Stimulated activated CD4-positive, alpha-beta T cell treated with anti-CD3 and anti-CD28 coated beads, Interleukin-12 subunit alpha, Interleukin-12 subunit beta, amount 100 ng/mL, for 24 hours (primary cell): ENCODE results near the gene MIDN.
A peak's percentile ranks its signal among the peaks of the same experiment; 100 is the strongest.

Experiments used
- DNase-seq, 2 experiments: peaks; one replicate each; pipeline ENCODE4 v3.0.0-alpha.2; 2020; ENCODE audit warnings: low read depth in 2 of 2

The MIDN gene

DNA sequence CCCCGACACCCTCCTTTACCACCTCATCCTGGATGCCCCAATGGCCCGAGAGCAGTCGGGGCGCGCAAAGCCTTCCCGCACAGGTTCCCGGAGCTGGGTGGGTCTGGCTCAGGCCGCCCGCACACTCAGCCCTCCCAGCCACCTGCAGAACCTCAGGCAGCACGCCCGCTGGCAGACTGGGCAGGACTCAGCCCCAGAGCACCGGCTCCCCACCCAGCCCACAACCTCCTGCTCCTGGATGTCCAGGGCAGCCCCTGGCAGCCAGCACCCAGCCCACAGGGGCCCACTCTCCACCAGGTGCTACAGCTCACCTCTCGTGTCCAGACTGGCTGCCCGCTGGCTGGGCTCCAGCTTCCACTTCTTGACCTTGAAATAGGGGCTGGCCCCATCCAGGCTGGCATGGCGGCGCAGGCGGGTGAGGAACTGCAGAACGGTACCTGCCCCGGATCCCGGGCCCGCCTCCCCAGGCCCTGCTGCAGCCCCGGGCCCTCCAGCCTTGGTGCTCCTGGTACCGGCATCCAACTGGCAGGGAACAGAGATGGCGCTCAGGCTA is 15.2 kb upstream of the MIDN start:
- no peak for DNase-seq

DNA sequence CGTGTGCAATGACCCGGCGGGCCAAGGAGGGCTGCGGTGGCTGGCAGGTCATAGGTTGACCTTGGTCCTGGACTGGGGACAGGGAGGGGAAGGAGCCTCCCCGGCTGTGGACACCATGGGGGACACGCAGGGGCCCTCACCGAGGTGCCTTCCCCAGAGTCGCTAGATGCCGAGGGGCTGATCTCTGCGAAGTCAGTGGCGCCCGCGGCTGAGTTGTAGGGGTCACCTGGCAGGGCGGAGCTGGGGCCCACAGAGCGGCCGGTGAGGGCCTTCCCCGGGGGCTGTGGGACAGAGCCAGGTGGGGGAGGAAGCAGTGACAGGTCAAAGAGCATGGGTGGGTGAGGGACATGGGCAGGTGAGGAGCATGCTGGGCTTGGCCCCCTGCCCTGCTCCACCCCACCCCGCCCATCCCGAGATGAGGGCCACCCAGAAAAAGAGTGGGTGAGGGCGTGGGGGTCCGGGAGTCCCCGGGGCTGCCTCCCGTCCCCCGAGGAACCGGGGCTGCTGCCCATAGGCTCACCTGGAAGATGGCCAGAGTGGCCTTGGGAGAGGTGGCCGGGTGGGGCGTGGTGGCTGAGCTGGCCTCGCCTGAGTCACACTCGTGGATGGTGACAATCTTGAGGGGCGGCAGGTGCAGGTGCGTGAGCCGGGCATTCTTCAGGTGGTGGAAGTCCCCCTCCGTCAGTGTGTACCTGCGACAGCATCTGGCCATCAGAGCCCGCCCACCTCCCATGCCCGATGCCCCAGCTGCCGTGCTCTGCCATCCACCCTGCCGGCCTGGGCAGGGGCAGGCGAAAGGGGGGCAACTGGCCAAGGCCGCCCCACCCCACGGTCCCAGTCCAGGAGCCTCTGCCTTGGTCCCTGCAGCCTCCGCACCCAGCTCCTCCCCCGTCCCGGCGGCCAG is 14.1 kb upstream of the MIDN start:
- DNase-seq: no peak

DNA sequence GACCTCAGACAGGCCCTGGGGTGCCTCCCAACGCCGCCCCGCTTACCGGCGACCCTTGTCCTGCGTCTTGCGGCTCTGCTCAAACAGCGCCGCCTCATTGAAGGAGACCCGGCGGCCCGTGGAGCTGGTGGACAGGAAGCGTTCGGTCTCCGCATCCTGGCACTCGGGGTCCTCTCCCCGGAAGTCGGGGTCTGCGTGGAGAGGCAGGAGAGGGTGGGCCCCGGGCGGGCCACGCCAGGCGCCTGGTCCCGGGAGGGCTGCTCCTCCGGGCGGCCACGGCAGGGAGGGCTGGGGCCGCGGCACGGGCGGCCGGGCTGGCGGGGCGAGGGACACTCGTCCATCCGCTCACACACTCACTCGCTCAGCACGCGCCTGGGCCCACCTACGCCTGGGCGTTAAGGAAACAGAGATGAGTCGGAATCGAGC is 13.4 kb upstream of the MIDN start:
- DNase-seq: no peak

DNA sequence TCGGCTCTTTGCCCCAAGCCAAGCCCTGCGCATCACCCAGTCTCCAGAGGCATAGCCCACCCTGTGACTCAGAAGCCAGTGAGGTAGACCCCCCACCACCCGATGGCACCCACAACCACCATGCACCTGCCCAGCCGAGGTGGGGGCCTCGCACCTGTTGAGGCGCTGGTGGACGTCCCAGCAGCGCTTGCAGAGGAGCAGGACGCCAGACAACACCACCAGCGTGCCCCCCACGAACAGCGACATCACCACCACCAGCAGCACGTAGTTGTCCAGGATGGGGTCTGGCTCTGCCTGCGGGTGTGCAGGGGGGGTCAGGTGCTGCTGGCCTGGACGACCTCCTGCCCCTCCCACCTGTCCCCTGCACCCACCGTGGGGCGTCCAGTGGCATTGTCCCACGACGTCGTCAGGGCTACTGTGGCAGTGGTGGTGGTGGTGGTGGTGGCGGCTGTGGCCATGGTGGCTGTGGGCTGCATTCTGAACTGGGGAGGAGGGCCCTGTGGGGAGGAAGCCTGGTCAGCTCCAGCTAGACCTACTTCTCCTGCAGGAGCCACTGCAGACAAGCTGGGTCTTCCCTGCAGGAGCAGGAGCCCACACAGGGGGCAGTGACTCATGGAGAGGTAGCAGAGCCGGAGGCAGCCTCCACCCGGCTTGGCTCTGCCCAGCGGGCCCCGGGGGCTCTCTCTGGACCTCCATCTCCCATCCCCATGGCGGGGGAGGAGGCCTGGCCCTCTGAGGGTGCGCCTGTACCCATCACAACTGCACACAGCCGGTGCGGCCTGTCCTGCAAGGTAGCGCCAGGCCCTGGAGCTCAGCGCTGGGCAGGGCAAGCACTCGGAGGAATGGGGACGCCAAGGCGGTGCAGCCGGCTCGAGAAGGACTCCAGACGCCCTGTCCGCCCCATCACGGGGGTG is 12.5 kb upstream of the MIDN start:
- no peak for DNase-seq

DNA sequence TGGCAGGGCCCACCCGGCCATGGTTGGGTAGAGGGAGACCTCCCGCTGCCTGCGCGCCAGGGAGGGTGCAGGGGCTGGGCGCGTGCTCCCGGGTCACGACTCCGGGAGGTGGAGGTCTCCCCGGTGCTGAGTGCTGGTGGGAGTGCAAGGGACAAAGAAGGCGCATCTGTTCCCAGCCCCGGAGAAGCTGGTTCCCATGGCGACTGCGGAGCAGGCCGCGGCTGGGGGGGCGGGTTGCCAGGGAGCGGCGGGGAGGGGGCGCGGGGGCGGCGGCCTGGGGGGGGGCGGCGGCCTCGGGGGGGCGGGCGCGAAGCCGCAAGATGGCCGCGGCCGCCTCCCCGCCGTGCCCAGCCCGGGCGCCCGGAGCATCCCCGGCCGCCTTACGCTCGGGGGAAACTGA is 11.8 kb upstream of the MIDN start:
- DNase-seq: no peak

DNA sequence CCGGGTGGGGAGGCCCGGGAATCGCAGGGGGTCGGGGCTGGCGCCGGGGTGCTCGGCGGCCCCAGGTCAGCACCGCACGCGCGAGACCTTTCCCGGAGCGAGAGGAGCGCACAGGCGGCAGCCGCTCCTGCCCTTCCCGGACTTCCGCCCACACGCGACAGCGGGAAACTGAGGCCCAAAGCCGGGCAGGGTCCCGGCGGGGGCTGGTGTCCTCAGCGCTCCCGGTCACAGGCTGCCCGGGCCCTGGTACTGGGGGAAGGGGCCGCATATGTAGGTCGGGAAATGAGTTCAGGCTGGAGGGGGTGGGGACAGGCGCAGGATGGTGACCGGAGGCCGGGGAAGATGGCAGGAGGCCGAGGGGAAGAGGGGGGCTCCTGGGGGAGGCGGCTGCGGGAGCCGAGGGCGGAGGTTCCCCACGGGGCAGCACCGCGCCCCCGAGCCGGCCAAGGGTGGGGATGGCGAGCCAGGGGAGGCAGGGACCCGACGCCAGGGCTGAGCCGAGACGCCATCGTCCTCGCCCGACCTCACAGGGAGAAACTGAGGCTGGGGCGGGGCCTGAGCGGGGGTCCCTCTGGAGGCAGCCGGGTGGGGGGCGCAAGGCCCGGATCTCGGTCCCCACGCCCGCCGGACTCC is 11.2 kb upstream of the MIDN start:
- no peak for DNase-seq

DNA sequence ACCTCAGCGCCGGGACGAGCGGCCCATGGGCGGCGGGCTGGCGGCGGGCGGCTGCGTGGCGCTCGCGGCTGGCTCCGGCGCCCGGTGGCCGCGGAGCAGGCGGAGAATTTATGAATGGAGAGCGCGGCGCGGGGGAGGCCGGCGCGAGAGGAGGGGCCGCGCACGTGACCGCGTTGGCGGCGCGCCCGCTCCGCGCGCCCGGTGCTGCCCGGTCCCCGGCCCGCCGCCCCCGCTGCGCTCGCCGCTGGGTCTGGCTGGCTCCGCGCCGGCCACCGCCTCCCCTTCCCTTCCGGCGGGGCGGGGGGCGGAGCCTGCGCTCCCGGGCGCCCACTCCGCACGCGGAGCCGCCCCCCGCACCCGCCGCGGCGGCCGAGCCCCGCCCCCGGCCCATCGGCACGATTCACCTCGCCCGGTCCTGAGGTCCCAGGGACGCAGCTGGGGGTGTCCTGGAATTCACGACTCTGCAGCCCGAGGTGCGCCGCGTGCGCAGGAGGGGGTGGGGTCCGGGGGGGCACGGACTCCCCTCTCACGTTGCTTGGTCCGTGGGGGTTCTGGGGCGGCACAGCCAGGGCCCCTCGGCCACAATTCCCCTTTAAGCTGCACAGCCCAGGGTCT is 10.5 kb upstream of the MIDN start, which contains the start of gene CBARP:
TSS of gene CBARP (minus strand) at position 252 of the 615 bp plus-strand sequence. CDS start 1,905 bp downstream, outside the sequence.
- no peak for DNase-seq

DNA sequence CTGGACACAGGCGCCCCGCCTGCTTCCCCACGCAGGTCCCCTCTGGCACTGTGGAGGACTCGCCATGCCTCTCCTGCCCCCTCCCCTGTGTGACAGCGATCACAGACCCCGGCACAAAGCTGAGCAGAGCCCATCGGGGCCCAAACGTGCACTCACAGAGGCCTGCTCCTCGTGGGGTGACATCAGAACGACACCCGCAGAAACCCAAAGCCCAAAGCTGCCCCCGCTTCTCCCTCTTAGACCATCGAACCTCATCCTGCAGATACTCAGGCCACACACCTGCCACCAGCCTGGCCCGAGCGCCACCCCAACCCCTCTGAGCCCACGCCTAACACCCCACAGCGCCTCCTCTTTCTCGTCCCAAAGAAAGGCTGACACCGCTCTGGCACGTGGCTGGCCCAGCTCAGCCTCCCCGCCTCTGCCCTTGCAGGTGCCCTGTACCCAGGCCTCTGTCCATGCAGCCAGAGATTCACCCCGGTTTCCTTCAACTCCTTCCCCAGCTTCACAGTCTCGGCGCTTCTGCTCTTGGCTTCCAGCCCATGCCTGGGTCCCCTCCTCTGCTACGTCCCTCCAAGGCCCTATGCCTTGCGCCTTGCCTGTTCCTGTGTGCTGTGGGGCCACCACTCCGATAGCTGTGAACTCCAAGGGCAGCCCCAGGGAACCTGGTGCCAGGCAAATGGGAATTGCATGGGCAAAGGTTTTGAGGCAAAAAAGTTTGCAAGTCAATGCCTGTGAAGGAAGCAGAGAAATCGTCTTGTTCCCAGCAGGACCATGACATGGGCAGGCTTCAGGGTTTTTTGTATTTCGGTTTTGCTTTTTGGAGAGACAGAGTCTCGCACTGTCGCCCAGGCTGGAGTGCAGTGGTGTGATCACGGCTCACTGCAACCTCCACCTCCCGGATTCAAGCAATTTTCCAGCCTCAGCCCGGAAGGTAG is 9.7 kb upstream of the MIDN start:
- DNase-seq: no peak

DNA sequence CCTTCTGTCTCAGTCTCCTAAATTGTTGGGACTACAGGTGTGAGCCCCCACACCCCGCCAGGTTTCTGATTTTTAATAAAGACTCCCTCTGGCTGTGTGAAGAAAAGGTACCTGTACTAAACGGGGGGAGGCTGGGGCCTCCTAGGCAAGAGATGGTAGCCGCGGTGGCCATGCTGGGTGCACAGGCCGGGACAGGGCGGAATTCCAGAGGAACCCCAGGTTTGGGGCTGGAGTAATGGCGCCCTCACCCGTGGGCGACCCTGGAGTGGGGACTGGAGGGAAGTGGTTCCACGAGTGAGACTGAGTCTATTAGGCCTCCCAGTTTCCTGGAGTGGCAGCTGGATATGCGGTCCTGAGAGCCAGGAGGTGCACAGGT is 9.0 kb upstream of the MIDN start:
- no peak for DNase-seq

DNA sequence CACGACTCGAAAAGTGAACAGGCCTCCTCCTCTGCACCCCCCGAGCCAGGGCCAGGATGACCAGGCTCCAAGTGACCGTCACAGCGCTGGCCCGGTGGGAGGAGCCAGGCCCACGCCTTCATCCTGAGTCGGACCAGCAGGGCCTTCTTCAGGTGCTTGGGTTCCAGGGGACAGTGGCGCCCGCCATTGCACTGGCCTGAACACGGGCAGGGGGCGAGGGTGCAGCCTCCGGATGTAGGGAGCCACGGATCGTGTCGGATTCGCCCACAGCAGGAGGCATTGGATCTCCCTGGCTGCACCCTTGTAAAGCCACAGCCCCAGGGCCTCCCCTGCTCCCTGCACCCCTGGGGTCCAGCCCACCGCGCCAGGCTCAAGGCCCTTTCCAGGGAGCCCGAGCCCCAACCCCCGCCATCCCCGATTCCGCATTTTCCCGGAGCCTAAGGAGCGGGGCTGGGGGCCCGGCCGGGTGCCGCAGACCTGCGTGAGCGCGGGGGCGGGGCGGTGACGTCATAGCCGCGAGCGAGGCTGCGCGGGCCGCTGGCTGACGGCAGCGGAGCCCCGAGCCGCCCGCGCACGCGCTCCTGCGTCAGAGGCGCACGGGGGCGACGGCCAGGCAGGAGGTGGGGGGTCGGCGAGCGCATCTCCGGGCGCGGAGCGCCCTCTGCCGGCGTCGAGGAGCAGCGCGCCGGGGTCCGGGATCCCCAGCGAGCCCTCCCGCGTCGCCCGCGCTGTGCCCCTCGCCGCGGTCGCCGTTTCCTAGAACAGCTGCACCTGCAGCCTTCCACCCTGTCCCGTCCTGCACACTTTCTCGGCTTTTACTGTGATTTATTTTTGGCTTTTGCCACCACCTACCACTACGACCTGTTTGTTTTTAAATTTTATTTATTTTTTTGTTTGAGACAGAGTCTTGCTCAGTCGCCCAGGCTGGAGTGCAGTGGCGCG is 8.3 kb upstream of the MIDN start:
- DNase-seq: peak; percentile 81 to 87

DNA sequence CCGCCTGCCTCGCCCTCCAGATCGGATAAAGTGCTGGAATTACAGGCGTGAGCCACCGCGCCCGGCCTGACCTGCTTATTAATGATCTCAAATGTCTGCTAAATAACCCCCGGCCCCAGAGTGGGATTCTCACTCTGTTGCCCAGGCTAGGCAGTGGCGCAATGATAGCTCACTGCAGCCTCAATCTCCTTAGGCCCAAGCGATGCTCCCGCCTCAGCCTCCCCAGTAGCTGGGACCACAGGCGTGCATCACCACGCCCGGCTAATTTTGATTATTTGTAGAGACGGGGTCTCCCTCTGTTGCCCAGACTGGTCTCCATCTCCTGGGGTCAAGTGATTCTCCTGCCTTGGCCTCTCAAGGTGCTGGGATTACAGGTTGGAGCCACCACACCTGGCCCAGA is 7.5 kb upstream of the MIDN start:
- DNase-seq: no peak

DNA sequence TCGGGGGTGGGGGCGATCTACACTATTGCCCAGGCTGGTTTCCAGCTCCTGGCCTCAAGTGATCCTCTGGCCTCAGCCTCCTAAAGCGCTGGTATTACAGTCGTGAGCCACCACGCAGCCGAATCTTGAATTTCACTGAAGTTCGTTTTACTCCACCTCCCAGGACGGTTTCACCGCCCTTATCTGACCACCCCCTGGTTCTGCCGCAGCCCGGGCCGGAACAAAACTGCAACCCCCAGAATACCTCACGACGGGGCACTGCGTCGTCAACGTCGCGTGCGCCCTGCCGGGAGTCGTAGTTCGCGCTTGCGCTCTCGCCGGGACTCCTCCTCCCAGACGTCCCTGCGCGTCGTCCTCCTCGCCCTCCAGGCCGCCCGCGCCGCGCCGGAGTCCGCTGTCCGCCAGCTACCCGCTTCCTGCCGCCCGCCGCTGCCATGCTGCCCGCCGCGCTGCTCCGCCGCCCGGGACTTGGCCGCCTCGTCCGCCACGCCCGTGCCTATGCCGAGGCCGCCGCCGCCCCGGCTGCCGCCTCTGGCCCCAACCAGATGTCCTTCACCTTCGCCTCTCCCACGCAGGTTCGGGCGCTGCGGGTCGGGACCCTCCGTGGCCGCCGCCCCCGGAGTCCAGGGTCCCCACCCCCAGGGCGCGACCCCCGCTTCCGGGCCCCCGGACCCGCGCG is 6.8 kb upstream of the MIDN start, which contains the start of gene ATP5F1D:
TSS of gene ATP5F1D (plus strand) at position 335 of the 679 bp plus-strand sequence. CDS start at position 435, 100 bp downstream.
- DNase-seq: peak; percentile 84 to 86

DNA sequence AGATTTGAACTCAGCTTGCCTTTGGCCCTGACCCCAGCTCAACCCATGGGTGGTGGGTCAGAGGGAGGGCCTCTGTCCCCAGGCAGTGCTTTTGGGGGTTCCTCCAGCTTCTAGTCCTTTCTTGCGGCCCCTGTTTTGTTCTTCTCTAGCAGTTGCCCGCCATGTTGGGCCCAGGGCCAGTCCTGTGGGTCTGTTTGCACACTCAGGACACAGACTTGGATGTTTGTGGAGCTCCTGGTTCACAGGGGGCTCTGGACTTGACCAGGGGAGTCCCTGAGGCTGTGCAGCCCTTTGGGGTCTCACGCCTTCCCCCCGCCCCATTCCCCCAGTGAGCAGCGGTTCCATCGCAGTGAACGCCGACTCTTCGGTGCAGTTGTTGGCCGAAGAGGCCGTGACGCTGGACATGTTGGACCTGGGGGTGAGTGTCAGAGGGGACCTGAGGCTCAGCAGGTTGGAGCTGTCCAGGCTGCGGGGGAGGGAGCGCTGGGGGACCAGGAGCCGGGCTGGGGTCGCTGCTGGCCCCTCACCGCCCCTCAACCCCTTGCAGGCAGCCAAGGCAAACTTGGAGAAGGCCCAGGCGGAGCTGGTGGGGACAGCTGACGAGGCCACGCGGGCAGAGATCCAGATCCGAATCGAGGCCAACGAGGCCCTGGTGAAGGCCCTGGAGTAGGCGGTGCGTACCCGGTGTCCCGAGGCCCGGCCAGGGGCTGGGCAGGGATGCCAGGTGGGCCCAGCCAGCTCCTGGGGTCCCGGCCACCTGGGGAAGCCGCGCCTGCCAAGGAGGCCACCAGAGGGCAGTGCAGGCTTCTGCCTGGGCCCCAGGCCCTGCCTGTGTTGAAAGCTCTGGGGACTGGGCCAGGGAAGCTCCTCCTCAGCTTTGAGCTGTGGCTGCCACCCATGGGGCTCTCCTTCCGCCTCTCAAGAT is 4.4 kb upstream of the MIDN start:
- peak; percentile 67 to 71 for DNase-seq

DNA sequence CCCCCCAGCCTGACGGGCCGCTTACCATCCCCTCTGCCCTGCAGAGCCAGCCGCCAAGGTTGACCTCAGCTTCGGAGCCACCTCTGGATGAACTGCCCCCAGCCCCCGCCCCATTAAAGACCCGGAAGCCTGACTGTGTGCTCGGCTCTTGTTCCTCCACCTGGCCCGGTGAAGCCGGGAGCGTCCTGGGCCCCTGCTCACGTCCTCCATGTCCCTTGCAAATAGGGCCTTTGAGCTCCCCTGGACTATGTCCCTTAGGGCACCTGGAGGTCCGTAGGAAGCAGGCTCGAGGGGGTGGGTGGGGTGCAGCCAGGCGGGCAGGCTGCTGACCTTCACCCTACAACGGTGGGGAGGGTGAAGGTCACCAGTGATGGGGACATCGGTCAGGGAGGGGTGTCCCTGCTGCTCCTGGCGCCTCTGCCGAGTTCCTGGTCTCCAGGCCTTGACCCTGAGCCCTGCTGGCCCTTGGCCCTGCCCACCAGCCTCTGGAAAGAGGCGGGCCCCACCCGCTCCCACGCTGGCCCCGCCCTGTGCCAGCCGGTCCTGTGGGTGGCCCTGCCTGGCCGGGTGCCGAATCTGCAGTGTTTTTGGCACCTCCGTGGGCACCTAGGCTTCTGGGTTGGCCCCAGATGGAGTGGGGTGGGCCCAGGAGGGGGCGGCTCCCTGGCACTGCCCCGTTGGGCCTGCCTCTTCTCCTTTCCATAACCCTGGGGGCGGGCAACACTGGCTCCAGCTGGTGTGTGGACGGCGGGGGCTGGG is 3.5 kb upstream of the MIDN start:
- no peak for DNase-seq

DNA sequence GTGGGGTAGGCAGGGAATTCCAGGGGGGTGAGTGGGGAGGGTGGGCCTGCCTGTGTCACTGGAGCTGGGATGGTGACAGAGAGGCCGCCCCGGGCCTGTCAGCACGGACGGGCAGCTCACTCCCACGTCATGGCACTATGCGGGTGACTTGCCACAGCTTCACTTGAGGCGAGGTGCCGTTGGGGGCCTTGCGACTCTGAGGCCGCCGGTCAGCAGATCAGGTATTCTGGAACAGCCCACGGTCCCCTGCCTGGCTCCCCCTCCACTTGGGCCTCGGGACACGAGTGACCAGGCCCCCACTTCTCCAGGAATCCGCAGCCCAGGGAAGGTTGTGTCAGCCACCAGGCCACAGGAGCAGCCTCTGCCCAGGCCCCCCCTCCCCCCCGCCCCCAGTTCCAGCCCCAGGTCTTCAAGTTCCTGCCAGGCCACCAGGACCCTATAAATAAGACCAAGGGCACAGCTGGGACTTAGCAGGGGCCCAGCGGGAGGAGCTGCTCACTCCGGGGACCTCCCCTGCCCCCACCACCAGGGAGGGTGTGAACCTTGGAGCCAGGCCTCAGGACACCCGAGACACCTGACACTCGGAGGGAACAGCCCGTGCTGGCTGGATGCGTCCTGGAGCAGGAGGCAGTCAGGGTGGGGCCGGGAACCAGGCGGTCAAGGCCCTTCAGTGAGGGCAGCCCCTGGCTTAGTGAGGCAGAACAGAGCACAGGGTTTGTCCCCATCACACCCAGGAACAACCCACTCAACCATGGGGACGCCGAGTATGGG is 2.7 kb upstream of the MIDN start:
- DNase-seq: no peak
